HG02763 (cell line): Measurements from ENCODE around the gene TMC2.

Experiments
- ATAC-seq: cut with Tn5 transposase; IDR thresholded peaks from one replicate; pipeline ENCODE4 v1.9.1; 2021; ENCODE audit warnings: mild to moderate bottlenecking, moderate library complexity; ENCODE audit not compliant: unreplicated experiment

Gene TMC2

DNA sequence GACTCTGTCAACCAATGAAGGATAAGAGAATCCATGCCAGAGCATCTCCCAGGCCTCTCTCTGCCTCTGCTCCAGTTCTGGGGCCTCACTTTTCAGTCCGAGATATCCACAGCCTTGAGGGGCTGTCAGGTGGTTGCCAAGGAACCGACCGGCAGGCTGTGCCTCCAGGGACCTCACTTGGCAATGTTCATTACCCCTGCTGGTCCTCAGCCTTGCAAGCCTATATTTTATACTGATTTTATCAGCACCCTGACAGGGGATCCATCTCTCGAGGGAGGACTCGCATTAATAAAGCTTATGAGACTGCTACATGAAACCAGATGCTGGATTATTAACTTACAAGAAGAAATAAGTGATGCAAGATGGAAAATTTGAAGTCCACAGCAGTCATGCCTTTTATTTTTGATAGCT lies 39.9 kb downstream of the TMC2 start:
- ATAC-seq, result no peak

DNA sequence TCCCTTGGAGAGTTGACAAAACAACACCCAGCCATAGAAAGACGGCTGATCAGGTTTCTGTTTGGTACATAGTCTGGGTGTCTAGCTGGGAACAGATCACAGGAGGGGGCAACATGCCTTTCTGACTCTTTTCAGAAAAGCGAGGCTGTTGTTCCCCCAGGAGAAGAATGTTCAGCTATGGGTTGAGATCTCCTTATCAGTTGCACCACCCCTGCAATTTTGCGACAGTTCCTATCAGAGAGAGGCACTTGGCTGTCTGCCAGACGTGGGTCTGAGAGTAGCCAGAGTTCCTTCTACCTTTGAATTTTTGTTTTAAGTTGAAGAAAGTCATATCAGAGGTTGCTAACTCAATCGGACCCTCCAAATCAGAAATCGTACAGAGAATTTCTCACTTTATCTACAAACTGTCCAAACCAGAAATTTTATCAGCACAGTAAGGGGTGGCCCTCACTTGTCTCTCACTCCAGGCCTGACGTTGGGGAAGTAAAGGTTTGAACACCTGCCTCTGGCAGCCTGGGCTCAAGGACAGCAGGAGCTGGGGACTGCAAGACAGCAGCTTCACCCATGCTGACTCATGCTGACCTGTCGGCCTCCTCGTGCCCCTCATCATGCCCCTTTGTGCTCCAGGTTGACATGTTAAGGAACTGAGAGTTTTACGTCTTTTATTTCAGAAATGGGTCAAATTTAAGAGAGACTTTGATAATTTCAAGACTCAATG lies 42.3 kb downstream of the TMC2 start:
- no peak for ATAC-seq

DNA sequence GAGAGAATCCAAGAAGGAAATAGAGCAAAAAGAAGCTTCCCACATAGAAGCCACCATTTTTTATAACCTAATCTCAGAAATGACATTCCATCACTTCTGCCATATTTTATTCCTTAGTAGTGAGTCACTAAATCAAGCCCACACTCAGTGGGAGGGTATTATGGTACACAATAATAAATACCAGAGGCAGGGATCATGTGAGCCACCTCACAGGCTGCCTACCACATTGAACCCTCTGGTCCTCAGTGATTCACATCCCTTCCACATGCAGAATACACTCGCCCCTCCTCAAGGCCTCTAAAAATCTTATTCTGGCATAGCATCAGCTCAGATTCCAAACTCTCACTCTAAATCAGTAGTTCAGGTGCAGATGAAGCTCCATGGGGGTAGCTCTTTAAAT lies 49.4 kb downstream of the TMC2 start:
- no peak for ATAC-seq

DNA sequence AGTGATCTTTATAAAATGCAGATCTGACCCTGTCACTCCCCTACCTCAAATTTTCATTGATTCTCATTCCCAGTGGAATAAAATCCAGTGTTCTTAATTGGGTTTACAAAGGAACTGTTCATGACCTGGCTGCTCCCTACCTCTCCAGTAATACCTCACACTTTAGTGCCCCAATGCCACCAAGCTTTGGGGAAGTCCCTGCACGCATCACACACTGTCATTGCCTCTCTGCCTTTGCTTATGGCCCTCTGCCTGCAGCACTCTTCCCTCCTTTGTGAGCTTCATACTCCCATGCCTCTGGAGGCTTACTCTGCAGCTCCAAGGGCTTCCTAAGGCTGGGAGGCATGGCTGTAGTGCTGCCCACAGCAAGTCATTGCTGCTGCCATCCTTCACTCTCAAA lies 57.4 kb downstream of the TMC2 start:
- no peak for ATAC-seq

DNA sequence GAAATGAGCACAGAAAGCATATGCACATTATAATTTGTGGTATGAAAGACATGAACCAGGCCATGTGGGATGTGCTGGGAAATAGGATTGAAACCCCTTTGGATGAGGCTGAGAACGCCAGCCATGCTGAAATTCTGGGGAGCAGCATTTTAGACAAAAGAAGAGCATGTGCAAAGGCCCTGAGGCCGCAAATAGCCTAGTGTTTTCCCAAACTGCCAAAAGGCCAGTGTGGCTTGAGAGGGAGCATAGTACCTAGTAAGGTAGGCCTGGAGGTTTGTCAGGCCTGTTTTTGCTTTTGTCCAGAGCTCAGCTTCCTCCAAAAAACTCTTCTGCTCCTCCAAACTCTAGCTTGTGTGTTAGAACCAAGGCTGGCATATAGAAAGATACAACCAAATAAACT lies 58.7 kb downstream of the TMC2 start:
- ATAC-seq, result no peak

DNA sequence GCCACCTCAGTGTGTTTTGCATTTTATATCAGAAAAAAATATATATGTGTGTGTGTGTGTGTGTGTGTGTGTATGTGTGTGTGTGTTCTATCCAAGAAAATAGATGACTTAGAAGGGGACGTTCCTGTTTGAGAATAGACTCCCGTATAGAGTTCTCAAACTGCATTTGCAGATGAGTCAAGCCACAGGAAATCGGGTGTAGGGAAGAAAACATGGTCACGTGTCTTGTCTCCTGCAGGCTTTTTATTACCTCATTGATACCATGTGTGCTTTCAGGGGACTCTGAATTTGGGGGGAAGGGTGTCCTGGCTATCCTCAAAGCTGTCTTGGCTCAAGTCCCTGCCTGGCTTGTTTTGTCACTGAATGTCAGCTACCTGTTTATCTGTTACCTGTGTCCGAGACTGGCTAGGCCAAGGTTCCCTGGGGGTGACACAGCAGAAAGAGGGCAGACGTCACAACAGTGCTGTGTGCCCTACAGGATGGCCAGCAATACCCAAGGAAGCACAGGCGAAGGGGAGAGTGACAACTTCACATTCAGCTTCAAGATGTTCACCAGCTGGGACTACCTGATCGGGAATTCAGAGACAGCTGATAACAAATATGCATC lies 60.4 kb downstream of the TMC2 start:
- ATAC-seq, result no peak

DNA sequence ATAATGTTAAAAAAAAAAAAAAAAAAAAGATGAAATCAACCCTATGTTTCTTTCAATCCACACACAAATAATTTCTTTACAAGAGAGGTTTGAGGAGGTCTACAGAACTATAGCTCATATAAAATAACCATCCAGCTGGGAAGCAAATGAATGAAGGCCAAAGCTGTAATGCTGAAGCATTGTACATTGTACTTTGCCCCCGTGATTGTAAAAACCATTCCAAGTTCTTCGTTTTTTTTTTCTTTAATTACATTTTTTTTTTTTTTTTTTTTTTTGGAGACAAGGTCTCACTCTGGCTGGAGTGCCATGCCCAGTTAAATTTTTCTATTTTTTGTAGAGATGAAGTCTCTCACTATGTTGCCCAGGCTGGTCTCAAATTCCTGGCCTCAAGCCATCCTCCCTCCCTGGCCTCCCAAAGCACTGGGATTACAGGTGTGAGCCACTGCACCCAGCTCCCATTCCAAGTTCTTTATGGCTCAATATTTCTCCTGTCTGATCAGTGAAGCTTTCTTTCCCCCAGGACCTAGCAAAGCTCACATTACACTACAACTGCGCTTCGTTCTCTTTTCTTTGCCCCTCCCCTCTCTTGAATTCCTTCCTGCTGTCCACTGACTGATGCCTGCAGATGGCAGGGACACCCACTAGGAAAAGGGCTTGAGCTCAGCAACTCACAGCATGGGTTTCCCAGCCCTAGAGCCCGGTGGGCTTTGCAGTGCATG lies 63.1 kb downstream of the TMC2 start:
- ATAC-seq, result no peak

DNA sequence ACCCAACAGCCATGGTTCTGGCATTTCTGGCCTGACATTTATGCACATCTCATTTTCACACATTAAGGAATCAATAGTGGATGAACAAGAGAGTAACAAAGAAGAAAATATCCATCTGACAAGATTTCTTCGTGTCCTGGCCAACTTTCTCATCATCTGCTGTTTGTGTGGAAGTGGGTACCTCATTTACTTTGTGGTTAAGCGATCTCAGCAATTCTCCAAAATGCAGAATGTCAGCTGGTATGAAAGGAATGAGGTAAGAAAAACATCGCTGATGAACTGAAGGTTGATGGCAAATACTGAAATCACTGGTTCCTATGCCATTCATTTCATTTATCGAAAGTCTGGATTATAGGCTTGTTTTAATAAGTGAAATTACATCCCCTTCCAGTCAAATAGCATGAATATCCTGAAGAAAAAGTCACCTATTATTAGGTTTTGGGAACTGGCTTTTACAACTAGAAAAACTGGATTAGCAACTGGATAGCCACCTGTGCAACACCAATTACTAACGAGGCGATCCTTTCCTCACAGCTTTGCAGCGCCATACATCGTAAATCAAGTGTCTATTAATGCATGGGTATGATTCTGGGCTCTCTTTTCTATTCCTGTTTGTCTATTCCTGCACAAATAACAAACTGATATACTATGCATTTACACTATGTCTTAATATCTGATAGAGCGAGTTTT lies 65.8 kb downstream of the TMC2 start:
- no peak for ATAC-seq

DNA sequence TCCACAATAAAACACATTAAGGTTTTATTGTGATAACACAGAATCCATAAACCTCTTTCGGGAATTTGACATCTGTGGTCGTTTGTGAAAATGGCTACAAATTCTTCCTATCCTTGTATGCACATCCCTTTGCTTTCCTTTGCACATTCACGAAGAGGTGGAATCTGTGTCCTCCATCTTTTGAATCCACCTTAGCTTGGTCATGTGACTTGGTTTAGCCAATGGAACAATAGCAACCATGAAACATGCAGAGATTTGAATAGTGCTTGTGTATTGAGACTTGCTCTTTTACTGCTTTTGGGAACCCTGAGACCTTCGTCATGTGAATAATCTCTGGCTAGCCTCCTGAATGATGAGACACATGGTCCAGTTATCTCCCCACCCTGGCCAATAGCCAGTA lies 66.4 kb downstream of the TMC2 start:
- ATAC-seq, result no peak

DNA sequence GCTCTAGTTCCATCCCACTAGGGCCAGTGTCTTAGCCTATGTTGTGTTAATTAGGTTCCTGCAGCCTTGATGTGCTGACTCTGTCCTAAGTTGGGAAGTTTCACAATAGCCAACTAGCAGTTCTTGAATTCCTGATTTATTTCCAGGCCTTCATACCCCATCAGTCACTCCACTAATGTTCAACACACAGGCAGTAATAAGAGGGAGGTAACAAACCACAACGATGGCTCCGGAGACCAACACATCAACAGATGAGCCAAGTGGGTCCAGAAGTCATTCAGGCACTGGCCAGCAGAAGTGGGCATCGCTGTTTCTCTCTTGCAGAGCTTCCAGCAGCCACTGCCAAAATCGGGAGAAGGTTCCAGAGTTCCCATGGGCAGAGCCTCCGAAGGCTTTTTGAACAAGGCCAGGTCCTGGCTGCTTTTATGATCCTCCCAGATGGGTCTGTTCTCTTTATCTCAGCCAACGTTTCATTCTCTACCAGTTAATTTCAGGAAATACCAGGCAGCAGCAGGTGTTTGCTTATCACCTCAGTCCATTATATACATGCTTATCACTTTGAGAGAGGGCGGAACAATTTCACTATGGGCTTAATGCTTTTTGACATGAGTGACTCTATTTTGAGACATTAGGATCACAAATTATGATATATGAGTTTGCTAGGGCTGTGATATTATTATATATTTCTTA lies 67.6 kb downstream of the TMC2 start:
- no peak for ATAC-seq

DNA sequence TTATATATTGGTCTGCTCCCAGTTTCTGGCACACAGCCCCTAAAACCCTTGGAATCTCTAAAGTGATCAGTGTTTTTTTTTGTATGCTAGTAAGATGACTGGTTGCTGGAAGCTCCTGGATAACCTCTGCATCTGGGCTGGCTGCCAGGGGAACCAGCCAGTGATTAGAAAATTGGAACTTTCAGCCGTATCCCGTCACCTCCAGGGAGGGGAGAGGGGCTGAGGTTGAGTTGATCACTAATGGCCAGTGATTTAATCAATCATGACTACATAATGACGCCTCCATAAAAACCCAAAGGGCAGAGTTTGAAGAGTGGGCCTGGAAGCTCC lies 68.1 kb downstream of the TMC2 start:
- ATAC-seq, result no peak

DNA sequence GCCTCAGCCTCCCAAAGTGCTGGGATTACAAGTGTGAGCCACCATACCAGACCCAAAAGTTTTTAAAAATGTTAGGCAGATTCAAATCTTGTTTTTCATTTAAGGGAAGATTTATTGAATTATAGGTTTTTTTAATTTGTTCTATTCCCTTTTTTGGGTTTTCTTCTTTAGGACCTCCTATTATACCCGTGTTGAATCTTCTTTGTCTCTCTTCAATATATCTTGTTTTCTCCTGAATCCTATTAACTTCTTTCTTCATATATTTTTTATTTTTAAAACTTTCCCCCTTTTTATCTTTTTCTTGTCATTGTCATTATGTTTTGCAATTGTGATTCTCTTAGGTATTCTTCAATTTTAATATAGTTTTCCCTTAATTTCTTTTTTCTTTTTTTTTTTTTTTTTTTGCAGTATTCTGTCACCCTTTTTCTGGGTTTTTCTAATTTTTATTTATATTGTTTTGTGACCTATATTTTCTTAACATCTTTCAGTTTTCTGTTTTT lies 70.2 kb downstream of the TMC2 start:
- ATAC-seq, result no peak

DNA sequence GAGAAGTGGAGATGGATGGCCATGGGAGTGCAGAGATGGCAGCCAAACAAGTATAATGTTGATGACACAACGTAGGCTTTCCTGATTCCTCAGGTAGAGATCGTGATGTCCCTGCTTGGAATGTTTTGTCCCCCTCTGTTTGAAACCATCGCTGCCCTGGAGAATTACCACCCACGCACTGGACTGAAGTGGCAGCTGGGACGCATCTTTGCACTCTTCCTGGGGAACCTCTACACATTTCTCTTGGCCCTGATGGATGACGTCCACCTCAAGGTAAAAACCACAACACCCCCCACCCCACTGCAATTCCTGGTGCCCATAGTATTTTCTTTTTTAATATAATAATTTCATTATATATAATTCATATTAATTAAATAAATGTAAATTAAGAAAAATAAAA lies 74.0 kb downstream of the TMC2 start:
- ATAC-seq, result no peak

DNA sequence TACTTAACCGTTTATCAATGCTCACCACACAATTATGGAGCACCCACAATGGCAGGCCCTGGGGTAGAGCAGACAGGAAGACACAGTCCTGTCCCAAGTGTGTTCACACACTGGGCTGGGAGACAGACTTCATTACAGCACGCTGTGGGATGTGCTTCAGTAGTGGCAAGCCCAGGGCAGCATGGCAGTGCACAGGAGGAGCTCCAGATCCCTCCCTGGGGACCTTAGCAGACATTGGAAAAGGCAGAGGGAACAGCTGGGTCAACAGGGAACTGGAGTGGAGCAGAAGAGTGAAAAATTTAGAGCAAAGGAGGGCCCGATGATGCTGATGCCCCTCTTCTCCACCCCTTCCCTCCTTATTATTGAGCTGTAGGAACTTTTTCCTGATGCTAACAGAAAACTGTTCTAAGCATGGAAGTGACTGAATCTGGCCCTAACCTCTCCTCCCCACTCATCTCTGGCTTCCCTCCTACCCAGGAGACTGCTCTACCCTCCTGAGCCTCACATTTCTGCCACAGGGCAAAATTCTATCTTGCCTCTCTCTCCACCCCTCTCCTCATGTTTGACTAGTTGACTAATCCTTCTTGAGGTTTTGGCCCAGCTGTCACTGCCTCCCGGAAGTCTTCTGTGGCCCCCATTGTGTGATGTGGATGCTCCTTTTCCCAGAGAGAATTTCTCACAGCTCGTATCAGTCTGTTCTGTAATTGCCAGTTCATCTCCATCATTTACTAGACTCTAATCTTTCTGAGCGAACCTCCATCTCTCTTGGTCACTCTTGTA lies 74.8 kb downstream of the TMC2 start:
- ATAC-seq, result no peak

DNA sequence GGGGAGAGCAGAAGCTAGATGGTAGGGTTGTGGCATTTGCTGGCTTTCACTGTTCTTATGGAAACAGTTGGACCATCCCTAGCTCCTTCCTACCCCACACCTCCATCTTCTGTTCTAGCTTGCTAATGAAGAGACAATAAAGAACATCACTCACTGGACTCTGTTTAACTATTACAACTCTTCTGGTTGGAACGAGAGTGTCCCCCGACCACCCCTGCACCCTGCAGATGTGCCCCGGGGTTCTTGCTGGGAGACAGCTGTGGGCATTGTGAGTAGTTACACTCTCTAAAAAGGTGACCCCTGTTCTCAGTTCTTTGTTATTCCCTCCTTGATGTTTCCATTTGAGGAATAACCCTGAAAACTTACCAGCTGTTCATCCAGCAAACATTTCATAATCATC lies 75.7 kb downstream of the TMC2 start:
- no peak for ATAC-seq

DNA sequence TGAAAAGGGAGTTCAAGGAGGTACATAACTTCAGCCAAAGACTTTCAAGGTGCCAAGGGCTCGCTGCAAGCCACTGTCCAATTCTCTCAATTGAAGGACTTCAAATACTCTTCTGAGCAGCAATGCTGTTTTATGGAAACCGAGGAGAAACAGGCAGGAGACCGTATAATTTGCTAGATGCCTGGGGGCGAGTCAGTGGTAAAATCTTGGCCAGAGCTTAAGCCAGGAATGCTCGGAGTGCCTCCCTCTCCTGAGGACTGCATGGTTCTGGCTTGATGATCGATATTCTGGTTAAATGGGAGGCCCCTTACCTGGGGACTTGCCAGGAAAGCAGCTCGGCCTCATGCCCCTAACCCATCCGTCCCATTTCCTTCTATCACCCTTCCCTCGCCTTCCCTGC lies 80.3 kb downstream of the TMC2 start:
- ATAC-seq, result no peak

DNA sequence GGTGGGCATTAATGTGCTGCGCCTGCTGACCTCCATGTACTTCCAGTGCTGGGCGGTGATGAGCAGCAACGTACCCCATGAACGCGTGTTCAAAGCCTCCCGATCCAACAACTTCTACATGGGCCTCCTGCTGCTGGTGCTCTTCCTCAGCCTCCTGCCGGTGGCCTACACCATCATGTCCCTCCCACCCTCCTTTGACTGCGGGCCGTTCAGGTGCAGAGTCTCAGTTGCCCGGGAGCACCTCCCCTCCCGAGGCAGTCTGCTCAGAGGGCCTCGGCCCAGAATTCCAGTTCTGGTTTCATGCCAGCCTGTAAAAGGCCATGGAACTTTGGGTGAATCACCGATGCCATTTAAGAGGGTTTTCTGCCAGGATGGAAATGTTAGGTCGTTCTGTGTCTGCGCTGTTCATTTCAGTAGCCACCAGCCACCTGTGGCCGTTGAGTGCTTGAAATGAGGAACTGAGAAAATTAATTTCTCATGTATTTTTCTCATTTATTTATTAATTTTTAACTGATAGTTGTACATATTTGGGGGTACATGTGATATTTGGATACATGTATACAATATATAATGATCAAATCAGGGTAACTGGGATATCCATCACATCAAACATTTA lies 80.8 kb downstream of the TMC2 start:
- no peak for ATAC-seq

DNA sequence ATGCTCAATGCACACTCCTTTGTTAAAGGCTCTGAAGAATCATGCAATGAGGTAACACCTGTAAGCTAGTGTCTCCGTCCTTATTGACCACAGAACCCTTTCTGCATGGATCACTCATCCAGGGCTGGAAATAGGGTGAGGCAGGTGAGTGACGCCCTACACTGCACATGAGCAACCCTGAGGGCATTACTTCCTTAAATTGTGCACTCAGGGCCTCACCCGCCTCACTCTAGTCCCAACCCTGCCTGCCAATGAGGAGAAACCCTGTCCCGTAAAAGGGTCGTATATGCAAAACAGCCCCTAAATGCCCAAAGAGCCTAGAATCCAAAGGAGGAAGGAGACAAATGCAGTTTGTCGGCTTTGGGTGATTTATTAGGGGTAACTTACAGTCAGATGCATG lies 82.4 kb downstream of the TMC2 start:
- no peak for ATAC-seq

DNA sequence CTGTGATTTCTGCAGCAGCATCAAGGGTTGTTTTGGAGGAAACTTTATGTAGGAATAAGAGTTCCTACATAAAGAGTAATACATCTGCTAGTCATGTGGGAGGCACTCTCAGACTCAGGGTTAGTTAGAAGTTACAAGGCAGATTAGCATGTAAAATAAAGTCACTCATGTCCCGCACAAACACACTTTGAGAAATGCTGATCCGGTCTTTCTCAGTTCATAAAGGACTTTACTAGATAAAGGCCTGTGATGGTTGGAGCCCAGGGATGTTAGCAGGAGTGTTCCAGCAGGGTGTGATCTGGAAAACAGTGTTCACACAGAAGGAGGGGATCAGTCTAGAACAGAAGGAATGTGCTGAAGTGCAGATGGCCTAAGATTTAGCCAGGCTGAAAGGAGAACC lies 83.0 kb downstream of the TMC2 start:
- no peak for ATAC-seq
